Activated T-cell treated with anti-CD3 and anti-CD28 coated beads, Interleukin-2, amount 50 U/mL, for 72 hours (primary cell): ENCODE measurements around the gene CCDC102B. TPM values are rescaled to one million over a fixed set of nuclear protein-coding genes. Genes with fewer than 3 reads are reported as not detected.

Experiments used
- ATAC-seq, 2 donors: fragments of 150-1000 bp; cut with Tn5 transposase; replicated peaks in 1 of 2; 2 replicates each; pipeline ENCODE4 v1.10.0; 2021; ENCODE audit warnings: moderate library complexity in 2 of 2, mild to moderate bottlenecking in 1 of 2
- DNase-seq, 2 donors: peaks; one replicate each; pipeline ENCODE4 v3.0.0; 2021 to 2022; ENCODE audit warnings: mixed read lengths in 1 of 2
- H3K27ac Mint-ChIP-seq: one replicate; pipeline ENCODE4 v1.8.0; 2022; ENCODE audit warnings: mild to moderate bottlenecking, moderate library complexity, mixed read lengths
- H3K27me3 Mint-ChIP-seq: one replicate; pipeline ENCODE4 v1.8.0; 2022; ENCODE audit warnings: low read depth, mixed read lengths
- H3K36me3 Mint-ChIP-seq, 2 donors: one replicate each; pipeline ENCODE4 v1.8.0; 2022; ENCODE audit warnings: mixed read lengths in 2 of 2, mild to moderate bottlenecking in 1 of 2; ENCODE audit not compliant: insufficient read depth in 2 of 2
- H3K4me1 Mint-ChIP-seq: one replicate; pipeline ENCODE4 v1.8.0; 2022; ENCODE audit warnings: low read depth, mixed read lengths
- H3K4me3 Mint-ChIP-seq, 2 donors: one replicate each; pipeline ENCODE4 v1.8.0; 2022; ENCODE audit warnings: mild to moderate bottlenecking in 2 of 2, mixed read lengths in 2 of 2, moderate library complexity in 2 of 2
- H3K9me3 Mint-ChIP-seq, 2 donors: one replicate each; pipeline ENCODE4 v1.8.0; 2022; ENCODE audit warnings: mixed read lengths in 2 of 2
- total RNA-seq, 2 donors: library from RNA; stranded (reverse); gene quantifications; one replicate each; pipeline ENCODE4 v1.2.3, GENCODE V29; 2022

The CCDC102B gene
- total RNA-seq, 2 donors from 2014 or later: 3.3 to 4.3 TPM

DNA sequence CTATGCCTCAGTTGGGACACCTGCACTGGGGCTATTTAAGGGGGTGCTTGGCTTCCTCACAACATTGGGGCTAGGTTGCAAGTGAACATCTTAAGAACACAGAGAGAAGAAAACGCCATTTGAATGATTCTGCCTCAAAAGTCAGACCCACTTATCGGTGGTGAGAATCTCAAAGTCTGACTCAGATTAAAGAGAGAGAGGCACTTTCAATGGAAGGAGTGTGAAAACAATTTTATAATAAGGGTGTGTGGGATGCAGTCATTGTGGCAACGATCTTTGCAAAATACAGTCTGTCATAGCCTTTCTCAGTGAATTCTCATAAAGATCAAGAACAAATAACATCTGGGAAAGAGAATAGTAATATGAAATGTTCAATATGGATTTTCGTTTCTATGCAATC lies 41.8 kb downstream of the CCDC102B start:
- Mint-ChIP-seq H3K27ac (no peak overlapping the region), H3K4me1 (no peaks in the 10 kb centered on the region), H3K9me3 (no peaks in the 10 kb centered on the region), H3K4me3 (no peak overlapping the region), H3K27me3 (no peaks in the 10 kb centered on the region), H3K36me3 (no peaks in the 10 kb centered on the region)
- ATAC-seq (no peak), DNase-seq (no peak)

DNA sequence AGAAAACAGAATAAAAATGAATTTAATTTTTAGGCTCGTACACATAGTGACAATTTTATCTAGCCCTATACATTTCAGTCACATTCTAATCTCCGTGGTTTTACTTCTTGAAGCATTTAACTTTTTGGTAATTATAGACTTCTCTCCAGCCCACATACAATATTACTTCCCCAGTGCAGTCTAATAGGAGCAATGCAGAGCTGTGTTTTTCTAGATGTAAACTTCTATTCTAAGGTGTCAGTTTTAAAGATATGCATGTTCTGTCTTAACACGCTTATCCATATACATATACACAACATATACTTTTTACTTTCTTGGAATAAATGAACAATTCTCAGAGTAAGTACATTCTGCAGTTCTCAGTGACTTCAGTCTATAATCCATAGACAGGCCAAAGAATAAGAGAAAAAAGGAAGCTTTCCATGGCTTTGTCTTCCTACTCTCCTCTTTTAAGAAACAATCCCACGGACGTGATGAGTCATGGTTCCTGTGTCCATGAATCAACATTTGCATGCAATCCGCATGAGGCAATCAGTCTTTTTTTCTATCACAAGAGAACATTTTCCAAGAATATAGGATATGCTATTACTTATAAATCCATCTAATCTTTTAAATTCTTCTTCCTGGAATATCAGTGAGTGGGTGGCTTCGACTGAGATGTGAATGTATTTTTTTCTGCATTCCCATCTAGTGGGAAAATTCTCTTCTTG lies 42.8 kb downstream of the CCDC102B start:
- no peaks in the 10 kb centered on the region for H3K4me1 Mint-ChIP-seq
- no peak for DNase-seq
- no peak overlapping the region for H3K4me3 Mint-ChIP-seq
- H3K27me3 Mint-ChIP-seq: no peaks in the 10 kb centered on the region
- ATAC-seq: no peak
- no peak overlapping the region for H3K27ac Mint-ChIP-seq
- H3K36me3 Mint-ChIP-seq: no peaks in the 10 kb centered on the region
- no peaks in the 10 kb centered on the region for H3K9me3 Mint-ChIP-seq

DNA sequence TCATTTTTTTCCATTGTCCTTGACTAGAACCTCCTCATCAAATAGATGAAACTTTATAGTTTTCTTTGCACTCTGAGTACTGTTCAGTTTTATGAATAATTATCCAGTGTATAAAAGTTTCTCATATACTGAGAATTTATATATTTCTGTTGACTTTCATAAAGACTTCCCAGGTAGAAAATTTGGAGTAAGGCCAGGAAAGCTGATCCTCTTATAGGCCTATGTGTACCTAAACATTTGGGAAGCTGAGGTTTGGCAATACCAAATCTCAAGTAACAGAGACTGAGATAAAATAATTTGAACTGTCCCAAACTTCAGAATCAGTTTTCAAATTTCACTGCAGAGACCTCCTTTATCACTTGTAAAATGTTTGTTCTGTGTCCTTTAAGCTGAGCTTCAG lies 43.4 kb downstream of the CCDC102B start:
- Mint-ChIP-seq H3K4me1 (no peaks in the 10 kb centered on the region), H3K36me3 (no peaks in the 10 kb centered on the region), H3K27ac (no peak overlapping the region), H3K4me3 (no peak overlapping the region), H3K9me3 (no peaks in the 10 kb centered on the region), H3K27me3 (no peaks in the 10 kb centered on the region)
- ATAC-seq (no peak), DNase-seq (no peak)

DNA sequence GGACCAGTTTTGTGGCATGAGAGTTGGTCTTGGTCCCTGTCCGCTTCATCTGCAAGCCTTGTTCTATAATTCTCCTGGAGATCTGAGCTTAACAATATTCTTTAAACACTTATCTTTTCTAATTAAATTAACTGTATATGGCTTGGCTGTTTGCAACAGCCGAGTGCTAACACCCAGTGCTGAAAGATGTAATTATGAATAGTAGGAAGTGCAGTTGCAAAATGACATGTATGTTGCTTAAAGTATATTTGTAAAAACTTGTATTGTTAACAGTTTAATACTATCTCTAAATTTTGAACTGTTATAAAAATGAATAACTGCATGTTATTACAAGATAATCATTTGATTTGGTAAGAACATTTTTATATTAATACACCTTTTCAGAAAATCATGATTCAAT lies 45.1 kb downstream of the CCDC102B start:
- DNase-seq (no peak), ATAC-seq (no peak)
- H3K27me3 Mint-ChIP-seq: no peaks in the 10 kb centered on the region
- H3K4me3 Mint-ChIP-seq: no peak overlapping the region
- H3K27ac Mint-ChIP-seq: no peak overlapping the region
- no peaks in the 10 kb centered on the region for H3K9me3 Mint-ChIP-seq
- no peaks in the 10 kb centered on the region for H3K36me3 Mint-ChIP-seq
- H3K4me1 Mint-ChIP-seq: no peaks in the 10 kb centered on the region

DNA sequence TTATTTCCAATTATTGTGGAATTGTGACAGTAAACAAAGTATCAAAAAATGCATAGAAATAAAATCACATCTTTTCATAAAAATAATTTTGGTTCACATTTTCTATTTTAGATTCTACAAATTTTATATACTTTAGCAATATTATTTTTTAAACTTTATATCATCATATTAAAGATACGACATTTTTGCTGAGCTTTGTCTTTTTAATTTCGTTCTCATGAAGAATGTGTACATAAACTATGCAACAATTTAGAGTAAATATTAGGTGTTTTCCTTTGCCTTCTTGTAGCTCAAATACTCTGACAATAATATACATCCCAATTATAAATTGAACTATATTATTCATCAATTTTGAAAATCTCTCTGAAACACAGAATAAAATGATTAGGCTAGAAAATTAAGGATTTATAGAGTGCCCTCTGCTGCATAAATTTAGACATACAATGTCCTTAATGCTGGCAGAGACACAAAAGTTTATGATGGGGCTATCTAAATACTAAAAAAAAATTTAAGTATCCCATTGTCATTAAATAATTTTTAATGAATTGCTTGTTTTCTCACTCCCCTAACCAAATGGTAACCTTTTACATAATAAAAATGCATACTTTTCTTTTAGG lies 45.7 kb downstream of the CCDC102B start:
- no peak for DNase-seq
- ATAC-seq: no peak
- Mint-ChIP-seq H3K4me3 (no peak overlapping the region), H3K4me1 (no peaks in the 10 kb centered on the region), H3K27me3 (no peaks in the 10 kb centered on the region), H3K27ac (no peak overlapping the region), H3K36me3 (no peaks in the 10 kb centered on the region), H3K9me3 (no peaks in the 10 kb centered on the region)

DNA sequence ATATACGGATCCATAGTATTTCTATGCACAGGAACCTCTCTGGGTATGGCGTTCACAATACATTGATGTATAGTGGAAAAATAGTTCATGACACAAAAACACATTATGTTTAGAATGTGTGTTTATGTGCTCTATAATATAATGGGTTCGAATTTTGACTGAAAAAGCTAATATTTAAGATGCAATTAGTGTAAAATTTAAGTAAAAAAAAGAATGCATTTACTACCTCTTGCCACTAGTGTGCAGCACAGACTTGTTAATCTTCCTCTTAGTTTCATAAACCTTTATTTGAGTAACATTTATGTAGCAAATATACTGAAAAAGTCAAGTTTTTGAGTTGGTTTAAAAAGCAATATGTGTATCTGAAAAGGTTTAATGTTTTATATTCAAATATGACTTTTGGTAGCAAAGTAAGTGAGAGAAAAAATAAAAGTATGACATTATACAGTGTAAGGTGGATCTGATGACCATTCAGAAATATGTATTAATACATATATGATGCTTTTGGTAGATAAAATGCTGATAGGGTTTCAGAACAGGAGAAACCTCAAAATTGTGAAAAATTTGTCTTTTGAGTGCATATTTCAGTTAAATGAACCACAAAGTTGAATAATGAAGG lies 49.4 kb downstream of the CCDC102B start:
- H3K4me1 Mint-ChIP-seq: no peaks in the 10 kb centered on the region
- no peak for ATAC-seq
- H3K36me3 Mint-ChIP-seq: no peaks in the 10 kb centered on the region
- H3K27ac Mint-ChIP-seq: no peak overlapping the region
- no peaks in the 10 kb centered on the region for H3K9me3 Mint-ChIP-seq
- H3K4me3 Mint-ChIP-seq: no peak overlapping the region
- H3K27me3 Mint-ChIP-seq: no peaks in the 10 kb centered on the region
- DNase-seq: no peak

DNA sequence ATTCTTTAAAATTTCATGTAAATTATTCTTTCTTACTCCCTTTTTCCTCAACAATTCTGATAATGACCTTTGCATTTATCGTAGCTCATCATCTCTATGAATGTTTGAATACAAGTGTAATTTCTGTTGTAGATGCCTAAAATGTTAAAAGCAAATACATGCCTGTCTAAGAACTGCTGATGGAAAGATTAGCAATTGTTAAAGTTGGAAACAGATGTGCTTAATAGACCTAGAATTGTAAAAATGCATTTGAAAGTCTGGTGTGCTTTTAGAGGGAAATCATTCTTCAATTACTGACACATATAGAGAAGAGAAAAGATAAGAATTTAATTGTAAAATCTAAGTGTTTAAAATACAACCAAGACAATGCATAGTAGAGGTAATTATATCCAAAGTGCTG lies 50.4 kb downstream of the CCDC102B start:
- Mint-ChIP-seq H3K4me1 (no peaks in the 10 kb centered on the region), H3K27me3 (no peaks in the 10 kb centered on the region), H3K36me3 (no peaks in the 10 kb centered on the region), H3K4me3 (no peak overlapping the region), H3K27ac (no peak overlapping the region), H3K9me3 (no peaks in the 10 kb centered on the region)
- DNase-seq: no peak
- no peak for ATAC-seq

DNA sequence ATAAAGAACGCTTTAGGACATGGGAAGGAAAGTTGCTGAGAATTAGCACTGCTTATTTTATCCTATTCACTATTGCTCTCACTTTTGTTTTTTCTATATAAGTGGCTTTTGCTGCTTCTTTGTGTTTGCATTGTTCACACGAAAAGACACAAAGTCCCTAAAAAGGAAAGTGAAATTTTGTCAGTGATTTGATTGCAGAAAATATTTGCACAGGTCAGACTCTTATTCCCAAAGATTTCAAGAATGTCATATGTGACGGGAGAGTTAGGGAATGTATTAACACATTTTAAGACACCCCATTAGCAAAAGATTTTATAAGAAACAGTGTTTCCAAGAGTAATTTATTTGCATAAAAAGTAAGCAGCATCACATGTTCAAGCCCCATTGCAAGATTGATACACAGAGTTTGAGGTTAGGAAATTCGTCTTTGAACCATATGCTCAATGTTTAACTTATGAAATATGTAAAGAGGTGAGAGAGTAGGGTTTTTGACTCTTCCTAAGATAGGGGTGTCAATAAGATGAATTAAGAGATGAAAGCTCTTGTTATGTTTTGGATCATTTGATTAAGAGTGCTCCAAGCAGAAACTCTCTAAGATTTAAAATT lies 57.0 kb downstream of the CCDC102B start:
- H3K27ac Mint-ChIP-seq: no peak overlapping the region
- no peak overlapping the region for H3K4me3 Mint-ChIP-seq
- H3K9me3 Mint-ChIP-seq: no peaks in the 10 kb centered on the region
- no peaks in the 10 kb centered on the region for H3K27me3 Mint-ChIP-seq
- ATAC-seq (no peak), DNase-seq (no peak)
- H3K36me3 Mint-ChIP-seq: no peaks in the 10 kb centered on the region
- no peaks in the 10 kb centered on the region for H3K4me1 Mint-ChIP-seq

DNA sequence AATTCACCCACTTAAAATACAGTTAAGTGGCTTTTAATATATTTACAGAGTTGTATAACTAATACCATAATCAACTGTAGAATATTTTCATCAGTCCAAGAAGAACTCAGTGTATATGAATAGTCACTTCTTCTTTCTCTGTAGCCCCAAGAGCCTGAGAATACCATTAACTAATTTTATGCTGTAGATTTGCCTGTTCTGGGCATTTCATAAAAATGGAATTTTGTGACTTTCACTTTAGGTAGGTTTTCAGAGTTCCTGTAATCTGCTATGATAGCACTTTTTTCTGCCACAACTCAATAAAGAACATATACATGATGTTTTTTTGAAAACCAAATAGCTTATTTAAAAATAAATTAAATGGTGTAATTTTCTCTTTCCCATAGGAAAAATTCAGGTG lies 57.6 kb downstream of the CCDC102B start:
- H3K4me3 Mint-ChIP-seq: no peak overlapping the region
- no peaks in the 10 kb centered on the region for H3K27me3 Mint-ChIP-seq
- DNase-seq: no peak
- no peaks in the 10 kb centered on the region for H3K4me1 Mint-ChIP-seq
- no peak overlapping the region for H3K27ac Mint-ChIP-seq
- no peak for ATAC-seq
- no peaks in the 10 kb centered on the region for H3K9me3 Mint-ChIP-seq
- H3K36me3 Mint-ChIP-seq: no peaks in the 10 kb centered on the region

DNA sequence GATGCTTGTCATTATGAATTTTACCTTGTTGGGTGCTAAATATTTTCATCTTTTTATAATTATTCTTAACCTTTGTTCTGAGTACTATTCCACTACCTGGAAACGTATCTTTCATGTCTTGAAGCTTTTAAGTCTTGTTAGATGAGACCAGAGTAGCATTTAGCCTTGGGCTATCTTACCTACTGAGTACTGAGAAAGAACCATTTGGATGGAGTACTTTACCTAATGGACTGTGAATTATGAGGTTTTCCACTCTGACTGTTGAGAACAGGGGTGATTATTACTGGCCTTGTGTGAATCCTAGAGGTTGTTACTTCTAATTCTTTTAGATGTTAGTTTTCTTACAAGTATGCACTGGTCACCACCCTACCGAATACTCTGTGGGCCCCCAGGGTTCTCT lies 63.5 kb downstream of the CCDC102B start:
- DNase-seq (no peak), ATAC-seq (no peak)
- no peaks in the 10 kb centered on the region for H3K9me3 Mint-ChIP-seq
- H3K27ac Mint-ChIP-seq: no peak overlapping the region
- no peaks in the 10 kb centered on the region for H3K36me3 Mint-ChIP-seq
- no peaks in the 10 kb centered on the region for H3K4me1 Mint-ChIP-seq
- H3K27me3 Mint-ChIP-seq: no peaks in the 10 kb centered on the region
- no peak overlapping the region for H3K4me3 Mint-ChIP-seq

DNA sequence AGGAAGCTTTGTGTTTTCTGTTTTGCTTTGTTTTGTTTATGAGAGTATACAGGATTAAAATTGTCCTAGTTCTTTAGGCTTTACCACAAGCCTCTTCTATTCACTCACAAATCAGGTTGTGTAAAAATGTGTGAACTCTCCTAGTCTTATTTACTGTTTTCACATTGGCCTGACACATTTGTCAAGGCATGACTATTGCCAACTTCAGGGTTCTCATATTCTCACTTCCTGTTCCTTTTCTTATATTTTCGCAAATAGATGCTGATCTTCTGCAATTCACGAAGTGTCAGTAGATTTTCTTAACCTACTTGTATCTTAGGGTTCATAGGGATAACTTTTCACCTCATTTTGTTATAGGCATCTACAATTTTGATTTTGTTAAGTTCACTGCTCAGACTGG lies 67.1 kb downstream of the CCDC102B start:
- no peaks in the 10 kb centered on the region for H3K4me1 Mint-ChIP-seq
- H3K27ac Mint-ChIP-seq: peak overlapping the region; percentile 45
- no peak overlapping the region for H3K4me3 Mint-ChIP-seq
- no peaks in the 10 kb centered on the region for H3K36me3 Mint-ChIP-seq
- no peak for DNase-seq
- H3K27me3 Mint-ChIP-seq: no peaks in the 10 kb centered on the region
- no peaks in the 10 kb centered on the region for H3K9me3 Mint-ChIP-seq
- ATAC-seq: no peak

DNA sequence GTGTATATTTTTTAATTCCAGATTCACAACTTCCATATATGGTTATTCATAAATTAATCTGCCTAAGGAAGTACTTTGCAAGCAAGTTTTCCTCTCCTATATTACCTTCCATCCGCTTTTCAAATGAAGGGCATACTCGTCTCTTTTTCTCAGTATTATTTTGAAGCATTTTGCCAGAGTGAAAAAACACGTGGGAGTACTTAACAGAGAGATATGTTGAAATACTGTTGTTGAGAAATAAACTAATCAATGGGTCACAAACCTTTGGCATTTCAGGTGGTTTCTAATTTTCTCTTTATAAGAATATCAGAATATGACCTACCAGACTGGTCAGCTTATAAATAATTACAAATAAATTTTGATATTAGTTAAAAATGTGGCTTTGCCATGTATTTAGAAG lies 67.6 kb downstream of the CCDC102B start:
- H3K4me3 Mint-ChIP-seq: no peak overlapping the region
- no peak for DNase-seq
- no peaks in the 10 kb centered on the region for H3K9me3 Mint-ChIP-seq
- no peaks in the 10 kb centered on the region for H3K36me3 Mint-ChIP-seq
- no peak overlapping the region for H3K27ac Mint-ChIP-seq
- ATAC-seq: no peak
- H3K4me1 Mint-ChIP-seq: no peaks in the 10 kb centered on the region
- no peaks in the 10 kb centered on the region for H3K27me3 Mint-ChIP-seq

DNA sequence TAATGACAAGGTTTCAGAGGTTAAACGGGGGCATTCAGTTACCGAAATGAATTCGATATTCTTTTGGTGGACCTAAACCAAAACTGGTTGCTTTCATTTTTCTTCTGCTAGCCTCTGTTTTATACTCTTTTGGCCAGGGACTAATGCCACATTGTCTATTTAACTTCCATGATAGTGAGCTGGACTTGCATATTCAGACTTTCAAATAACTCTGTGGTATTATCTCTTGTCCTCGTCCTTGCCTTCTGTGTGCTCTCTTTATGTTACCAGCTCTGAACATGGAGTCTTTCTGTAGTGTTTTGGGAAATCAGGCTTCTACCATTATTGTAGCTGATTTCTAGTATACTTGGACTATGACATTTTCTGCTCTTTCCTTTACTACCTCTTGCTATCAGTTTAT lies 75.1 kb downstream of the CCDC102B start:
- H3K27ac Mint-ChIP-seq: no peak overlapping the region

More for the DNA sequence above, 75.1 kb downstream of the CCDC102B start:
- no peaks in the 10 kb centered on the region for H3K36me3 Mint-ChIP-seq
- H3K4me3 Mint-ChIP-seq: no peak overlapping the region
- ATAC-seq: no peak
- DNase-seq: no peak
- H3K9me3 Mint-ChIP-seq: no peaks in the 10 kb centered on the region
- no peaks in the 10 kb centered on the region for H3K4me1 Mint-ChIP-seq
- no peaks in the 10 kb centered on the region for H3K27me3 Mint-ChIP-seq
